NCI-H2227 (cell line): ENCODE results near the gene CAMK2G.

ENCODE experiments used
- DNase-seq: peaks from one replicate; lab custom pipeline; 2025; ENCODE audit not compliant: unreplicated experiment; lab: John Stamatoyannopoulos, UW

CAMK2G gene

DNA sequence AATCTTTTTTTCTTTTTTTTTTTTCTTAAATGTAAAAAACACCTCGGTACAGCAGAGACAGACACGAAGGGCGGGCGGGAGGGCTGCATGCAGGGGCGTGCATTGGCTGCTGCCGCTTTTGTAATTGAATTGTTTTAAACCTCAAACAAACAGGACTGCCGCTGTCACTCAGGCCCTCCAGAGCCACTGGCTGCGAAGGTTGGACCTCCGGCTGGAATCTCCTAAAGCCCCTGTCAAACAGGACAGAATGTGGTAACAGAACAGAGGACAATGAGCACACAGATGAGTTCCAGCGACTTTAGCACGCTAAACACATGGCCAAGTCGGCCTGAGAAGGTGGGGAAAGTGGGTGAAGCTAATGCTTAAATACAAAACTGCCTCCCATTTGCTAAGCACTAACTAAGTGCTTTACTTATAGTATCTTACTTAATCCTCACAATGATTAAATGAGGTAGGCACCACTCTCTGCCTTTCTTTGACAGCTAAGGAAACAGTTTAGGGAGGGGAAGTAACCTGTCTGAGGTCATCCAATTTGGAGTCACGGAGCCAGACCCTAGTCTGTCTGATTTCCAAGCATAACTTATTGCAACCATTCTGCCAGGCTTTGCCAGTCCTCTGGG, 60.0 kb downstream of the CAMK2G start:
- DNase-seq, result no peak

DNA sequence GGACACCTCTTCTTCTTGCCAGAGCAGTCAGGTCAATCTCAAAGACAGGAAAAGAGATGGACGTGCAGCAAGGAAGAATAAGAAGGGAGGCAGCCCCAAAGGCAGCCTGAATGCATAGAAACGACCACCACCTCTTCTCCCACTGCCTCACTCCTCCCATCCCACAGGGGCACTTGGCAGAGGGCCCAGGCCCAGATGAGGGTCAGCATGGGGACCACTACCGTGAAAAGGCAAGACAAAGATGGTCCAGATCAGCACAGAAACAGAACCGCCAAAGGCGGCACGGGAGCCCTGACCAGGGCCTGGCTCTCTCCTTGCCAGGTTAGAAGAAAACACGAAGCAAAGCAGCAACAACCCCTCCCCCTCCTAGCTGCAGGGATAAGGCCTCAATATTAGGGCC, 61.0 kb downstream of the CAMK2G start:
- no peak for DNase-seq

DNA sequence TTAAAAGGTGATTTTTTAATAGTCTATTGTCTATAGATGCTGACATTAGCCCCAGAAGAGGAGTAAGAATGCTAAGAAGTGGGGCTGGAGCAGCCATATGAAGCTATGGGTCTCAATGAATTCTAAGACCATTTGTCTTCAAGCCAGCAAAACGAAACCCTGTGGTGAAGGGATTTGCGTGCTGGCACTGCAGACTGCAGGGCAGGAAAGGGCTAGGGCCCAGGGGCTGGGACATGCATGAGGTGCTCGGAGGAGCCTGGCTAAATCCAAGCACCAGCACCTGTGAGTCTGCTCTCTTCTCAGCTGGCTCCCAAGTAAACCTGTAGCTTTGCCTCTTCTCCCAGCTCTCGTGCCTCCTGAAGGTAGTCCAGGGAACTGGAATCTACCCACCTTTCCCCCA, 61.7 kb downstream of the CAMK2G start:
- DNase-seq, result no peak

DNA sequence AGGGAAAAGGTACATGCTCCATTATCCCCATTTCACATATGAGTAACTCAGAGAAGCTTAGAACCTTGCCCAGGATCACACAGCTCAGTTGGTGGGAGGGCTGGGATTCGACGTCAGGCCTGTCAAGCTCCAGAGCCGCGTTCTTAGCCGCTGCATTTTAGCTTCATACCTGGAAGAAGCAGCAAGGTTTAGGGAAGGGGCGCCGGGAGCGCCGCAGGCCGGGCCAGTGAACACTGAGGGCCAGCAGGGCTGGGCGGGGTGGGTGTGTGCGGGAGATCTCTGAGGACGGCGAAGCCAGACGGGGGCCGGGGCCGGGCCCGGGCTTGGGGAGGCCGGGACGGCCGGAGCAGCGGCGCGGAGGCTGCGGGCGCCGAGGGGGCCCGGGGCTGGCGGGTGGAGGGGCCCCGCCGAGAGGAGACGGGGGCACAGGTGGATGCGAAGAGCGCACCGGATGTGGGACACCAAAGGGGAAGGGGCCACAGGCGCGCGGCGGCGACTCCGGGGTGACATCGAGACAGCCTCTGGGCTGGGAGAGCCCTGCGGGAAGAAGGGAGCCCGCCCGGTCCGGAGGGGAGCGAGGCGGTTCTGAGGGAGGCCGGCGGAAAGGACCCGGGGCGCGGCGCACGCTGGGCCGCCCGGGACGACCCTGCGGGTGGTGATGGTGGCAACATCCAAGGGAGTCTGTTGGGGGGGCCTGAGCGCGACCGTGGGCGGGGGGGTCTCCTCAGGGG, 63.5 kb downstream of the CAMK2G start:
- DNase-seq, result peak; percentile 21

DNA sequence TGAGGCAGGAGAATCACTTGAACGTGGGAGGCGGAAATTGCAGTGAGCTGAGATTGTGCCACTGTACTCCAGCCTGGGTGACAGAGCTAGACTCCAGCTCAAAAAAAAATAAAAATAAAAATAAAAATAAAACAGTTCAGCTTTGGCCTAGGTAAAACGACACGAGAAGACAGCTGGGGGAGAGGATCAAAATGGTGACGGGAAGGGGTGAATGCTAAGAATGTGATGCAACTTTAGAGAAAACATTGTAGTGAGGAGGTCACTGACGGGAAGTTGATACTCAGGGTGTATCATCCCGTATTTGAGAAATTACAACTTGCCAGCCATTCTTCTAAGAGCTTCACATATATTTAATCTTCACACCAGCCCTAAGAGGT, 64.0 kb downstream of the CAMK2G start:
- no peak for DNase-seq

DNA sequence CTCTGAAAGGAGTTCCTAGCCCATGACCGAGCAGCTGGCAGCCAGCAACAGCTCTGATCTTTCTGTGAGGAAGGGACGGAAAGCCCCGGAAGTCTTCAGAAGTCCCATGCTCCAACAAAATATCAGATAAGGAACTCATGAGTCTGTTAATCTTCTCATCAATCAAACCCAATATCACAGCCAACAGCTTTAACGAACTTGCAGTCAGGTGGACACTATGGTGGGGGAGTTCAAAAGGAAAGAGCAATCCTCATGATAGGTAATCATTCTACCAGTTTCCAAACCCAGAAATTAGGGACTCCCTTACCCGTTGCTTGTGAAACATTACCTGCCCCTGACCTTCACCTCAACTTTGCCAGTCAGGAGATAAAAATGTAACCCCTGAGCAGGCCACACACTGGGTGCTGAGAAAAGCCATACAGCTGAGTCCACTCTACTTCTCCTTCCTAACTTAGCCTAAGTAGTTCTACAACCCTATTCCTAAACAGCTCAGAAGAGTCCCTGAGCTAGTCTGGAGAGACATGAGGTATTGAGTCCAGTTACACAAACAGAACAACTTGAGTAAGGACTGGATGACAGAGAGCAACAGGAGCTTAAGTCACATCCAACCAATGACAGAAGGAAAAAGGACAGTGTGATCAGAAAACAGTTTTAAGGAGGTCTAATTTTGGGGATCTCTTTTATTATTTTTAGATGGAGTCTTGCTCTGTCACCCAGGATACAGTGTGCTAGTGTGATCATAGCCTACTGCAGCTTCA, 65.1 kb downstream of the CAMK2G start:
- DNase-seq, result no peak

DNA sequence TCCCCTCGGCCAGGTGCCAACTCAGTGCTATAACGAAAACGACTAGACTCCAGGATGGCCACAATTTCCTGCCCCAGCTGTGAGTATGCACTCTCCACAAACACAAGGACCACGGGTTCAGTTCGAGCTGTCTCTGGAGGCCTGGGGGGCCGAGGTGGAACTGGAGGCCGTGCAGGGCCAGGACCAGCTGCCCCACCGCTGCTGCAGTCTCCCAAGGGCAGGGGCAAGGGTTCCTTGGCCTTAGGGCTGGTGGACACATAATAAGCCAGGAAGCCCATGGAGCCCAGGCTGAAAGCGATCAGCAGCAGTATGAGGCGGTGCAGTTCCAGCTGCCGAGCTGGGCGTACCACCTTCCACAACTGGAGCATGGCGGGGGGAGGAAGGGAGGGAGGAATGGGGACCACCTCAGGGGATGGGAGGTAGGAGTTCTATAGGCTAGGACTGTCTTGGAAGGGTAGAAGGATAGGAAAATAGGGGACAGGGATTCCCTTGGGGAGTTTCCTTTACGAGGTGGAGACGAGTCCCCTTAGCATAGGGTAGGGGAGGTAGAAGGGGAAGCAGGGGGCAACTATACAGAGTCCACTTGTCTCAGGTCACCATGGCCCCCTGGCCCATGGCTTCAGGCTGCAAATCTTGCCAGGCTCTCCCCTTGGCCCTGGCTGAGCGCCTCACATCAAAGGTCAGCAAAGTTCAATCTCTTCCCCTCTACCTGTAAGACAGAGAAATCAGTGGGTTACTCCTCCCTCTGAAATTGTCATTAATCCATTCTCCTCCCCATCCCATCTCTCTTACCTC, 66.1 kb downstream of the CAMK2G start:
- DNase-seq, result no peak

DNA sequence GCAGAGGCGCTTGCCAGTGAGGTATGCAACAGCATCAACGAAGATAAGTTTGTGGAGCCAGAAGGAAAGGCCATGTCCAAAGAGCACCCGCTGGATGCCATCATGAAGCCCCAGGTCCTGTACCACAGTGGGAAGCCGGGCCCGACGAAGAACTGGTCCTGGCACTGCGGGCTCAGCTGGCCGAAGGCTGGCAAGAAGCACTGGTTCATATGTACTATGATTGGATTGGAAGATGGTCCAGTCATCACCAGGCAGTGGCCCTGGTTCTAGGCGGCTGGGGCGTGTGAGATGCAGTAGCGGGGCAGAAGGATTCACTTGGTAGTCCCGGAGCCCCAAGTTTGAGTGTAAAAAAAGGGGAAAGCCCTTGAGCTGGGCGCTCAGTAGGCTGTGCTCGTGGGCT, 66.9 kb downstream of the CAMK2G start:
- DNase-seq, result no peak

DNA sequence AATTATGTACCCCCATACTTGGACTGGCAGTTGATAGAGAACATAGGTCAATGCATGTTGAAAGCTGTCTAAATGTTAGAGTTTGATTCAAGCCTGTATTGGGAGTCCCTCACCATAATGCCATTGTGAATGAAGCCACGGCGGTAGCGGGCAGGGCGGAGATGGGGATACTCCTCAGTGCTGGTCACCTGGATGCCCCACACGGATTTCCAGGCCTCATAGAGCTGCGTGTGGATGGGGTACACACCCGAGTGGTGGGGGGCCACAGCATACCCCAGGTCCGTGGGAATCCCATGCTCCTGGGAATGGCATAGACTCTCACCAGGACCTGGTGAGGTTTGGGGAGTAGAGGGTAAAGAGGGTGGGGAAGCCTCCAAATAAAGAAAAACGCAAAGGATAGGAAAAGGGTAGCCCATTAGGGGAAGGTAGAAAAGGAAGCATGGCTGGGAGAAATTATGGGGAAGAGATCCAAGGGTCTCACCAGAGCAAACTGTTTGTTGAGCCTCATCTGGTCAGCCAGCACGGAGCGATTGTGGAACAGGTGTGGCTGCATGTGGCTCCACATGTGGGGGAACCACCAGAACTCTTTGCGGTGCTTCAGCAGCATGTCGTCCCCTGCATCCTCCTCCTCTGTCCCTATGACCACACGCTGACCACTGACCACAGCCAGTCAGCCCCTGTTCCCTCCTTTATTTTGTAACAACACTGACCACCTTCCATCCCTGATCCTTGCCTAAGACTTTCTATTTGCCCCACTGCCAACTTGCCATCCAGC, 68.0 kb downstream of the CAMK2G start:
- DNase-seq, result no peak

DNA sequence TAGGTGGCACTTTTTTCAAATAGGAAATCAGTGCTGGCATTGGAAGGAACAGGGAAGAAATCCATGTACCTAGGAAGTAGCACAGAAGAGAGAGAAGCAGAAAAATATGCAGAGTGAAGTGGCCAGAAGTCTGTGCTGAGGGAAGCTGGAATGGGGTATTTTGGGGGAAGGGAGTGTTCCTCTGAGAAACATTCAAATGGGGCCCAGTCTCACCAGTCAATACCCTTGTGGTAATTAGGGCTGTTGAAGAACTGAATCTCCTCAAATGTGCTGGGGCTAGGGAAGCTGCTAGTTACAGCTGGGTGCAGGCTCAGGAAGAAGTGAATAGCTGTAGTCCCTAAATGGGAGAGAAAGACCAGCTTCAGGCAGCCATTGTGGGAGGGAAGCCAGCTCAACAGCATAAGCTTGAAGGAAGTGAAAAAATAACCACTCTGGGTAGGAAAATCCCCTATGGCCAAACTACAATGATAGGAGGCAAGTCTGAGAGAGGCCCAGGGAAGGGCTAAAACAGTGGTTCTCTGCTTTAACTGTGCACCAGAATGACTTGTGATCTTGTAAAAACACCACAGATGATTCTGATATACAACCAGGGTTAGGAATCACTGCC, 70.6 kb downstream of the CAMK2G start:
- DNase-seq, result no peak

DNA sequence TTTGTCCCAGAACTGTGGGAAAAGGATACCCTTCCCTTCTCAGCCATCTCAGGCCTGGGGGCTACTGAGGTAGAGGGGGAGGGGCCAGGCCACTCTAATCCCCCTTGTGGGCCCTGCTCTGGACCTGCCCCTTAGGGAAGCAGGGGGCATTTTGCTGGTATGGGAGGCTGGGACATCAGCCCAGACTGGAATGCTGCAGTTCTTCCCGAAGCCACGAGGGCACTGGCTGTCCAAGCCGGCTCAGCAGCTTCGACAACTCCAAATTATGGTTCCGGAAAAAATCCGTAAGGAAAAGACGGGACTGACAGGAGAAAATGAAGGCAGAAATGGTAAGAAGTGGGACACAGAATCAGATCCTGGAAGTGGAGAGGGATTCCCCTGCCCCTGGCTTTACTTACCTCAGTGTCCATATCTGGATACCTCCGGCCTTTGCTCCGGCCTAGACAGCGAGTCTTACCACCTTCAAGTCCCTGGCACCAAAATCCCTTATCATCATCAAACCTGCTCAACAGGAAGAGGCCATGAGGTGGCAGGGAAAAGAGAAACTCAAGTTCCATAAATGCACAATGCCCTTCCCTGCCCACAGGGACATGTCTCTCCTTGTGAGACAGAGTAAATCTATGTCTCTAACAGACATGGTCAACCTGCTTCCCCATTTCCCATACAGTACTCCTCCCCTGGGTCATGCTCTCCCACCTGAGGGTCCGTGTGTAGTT, 71.9 kb downstream of the CAMK2G start:
- no peak for DNase-seq

DNA sequence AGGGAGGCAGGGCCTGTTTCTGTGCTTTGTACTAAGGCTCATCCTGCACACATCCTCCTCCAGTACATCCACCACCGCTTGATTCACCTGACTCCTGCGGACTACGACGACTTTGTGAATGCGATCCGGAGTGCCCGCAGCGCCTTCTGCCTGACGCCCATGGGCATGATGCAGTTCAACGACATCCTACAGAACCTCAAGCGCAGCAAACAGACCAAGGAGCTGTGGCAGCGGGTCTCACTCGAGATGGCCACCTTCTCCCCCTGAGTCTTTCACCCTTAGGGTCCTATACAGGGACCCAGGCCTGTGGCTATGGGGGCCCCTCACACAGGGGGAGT, 73.1 kb downstream of the CAMK2G start:
- no peak for DNase-seq

DNA sequence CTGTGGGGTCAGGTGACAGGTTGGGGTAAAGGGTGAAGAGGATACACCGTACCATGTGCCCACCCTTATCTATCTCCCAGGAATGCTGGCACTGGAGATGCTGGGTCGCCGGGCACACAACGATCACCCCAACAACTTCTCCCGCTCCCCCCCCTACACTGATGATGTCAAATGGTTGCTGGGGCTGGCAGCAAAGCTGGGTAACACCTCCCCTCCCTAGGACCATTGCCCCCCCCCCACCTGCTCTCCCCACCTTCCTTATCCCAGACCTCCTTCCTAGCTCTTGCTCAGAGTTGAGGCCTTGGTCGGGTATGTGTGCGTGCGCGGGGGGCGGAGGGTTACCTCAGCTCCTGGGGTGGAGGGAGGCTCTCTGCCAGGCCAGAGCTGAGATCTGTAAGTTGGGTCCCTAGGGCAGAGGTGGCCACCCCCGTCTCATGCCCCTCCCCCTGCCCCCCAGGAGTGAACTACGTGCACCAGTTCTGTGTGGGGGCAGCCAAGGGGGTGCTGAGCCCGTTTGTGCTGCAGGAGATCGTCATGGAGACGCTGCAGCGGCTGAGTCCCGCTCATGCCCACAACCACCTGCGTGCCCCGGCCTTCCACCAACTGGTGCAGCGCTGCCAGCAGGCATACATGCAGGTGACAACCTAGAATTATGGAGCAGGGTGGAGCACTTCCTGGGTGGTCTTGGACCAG, 73.6 kb downstream of the CAMK2G start:
- DNase-seq, result no peak

DNA sequence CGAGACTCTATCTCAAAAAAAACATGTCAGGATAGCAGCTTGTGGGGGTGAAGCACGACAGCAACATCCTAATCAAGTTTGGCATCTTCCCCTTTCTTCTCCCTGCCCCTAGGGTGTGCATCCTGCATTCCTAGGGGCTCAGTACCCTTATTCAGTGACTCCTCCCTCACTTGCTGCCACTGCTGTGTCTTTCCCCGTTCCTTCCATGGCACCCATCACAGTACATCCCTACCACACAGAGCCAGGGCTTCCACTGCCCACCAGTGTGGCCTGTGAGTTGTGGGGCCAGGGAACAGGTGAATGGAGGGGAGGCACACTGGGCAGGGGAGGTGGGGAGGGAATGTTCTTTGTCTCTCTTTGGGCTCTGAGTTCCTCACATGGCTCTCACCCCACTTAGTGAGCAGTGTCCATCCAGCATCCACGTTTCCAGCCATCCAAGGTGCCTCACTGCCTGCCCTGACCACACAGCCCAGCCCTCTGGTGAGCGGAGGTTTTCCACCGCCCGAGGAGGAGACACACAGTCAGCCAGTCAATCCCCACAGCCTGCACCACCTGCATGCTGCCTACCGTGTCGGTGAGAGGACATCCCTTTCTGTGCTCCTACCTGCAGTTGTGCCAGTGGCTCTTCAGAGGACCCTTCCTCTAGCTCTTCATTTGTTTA, 74.3 kb downstream of the CAMK2G start:
- no peak for DNase-seq

DNA sequence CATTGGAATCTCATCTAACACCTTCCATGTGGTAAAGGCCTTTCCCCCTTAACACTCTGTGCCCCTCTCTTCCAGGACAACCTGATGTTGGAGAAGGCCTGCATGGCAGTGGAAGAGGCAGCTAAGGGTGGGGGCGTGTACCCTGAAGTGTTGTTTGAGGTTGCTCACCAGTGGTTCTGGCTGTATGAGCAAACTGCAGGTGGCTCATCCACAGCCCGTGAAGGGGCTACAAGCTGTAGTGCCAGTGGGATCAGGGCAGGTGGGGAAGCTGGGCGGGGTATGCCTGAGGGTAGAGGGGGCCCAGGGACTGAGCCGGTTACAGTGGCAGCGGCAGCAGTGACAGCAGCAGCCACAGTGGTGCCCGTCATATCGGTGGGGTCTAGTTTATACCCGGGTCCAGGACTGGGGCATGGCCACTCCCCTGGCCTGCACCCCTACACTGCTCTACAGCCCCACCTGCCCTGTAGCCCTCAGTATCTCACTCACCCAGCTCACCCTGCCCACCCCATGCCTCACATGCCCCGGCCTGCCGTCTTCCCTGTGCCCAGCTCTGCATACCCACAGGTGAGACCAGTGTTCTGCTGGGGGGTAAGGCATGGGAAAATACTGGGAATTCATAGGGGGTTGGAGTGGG, 75.3 kb downstream of the CAMK2G start:
- DNase-seq, result no peak

DNA sequence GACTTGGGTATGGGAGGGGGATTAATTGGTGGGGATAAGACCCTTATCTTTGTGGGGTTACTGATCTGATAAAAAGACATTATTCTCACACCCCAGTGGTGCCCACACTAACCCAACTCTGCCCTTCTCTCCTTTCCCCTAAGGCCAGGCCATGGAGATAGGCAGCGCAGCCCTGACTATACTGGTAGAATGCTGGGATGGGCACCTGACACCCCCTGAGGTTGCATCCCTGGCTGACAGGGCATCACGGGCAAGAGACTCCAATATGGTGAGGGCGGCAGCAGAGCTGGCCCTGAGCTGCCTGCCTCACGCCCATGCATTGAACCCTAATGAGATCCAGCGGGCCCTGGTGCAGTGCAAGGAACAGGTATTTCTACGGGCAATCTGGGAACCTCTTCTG, 76.3 kb downstream of the CAMK2G start:
- no peak for DNase-seq

DNA sequence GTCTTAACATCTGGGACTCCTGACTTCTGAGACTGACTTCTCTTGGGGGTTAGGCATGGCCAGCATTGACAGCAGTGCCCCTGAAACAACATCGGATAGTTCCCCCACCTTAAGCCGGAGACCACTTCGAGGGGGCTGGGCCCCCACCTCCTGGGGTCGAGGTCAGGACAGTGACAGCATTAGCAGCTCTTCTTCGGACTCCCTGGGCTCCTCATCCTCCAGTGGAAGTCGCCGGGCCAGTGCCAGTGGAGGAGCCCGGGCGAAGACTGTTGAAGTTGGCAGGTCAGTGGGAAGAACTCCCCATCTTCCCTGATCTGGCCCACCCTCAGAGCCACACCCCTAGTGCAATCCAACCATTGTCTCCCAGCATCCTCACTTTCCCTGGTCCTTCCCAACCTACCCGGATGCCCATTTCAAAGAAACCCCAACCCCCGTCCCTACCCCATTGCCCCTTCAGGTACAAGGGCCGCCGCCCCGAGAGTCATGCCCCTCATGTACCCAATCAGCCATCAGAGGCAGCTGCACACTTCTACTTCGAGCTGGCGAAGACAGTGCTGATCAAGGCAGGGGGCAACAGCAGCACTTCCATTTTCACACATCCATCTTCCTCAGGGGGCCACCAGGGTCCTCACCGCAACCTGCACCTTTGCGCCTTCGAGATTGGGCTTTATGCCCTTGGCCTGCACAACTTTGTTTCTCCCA, 76.9 kb downstream of the CAMK2G start:
- no peak for DNase-seq

DNA sequence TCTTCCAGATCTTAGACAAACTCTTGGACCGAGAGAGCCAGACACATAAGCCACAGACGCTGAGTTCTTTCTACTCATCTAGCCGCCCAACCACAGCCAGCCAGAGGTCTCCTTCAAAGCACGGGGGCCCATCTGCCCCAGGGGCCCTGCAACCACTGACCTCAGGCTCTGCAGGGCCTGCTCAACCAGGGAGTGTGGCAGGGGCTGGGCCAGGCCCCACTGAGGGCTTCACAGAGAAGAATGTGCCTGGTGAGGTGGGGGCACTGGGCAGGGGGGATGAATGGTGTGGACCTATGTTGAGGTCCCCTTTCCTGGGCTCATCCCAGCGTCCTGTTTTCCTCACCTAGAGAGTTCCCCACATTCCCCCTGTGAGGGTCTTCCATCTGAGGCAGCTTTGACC, 77.6 kb downstream of the CAMK2G start:
- DNase-seq, result no peak
